H1 (cell line): ENCODE data around the gene DDI2. TPM values are rescaled to one million over a fixed set of nuclear protein-coding genes. Genes with fewer than 3 reads are reported as not detected.

ENCODE experiments used
- BRCA1 ChIP-seq: IDR thresholded peaks from 2 replicates; pipeline ENCODE4 v1.6.1; 2012; ENCODE audit warnings: low read depth, low read length, improper control_type of control experiment
- KDM4A ChIP-seq: IDR thresholded peaks from one replicate; pipeline ENCODE4 v1.7.1; 2012; ENCODE audit warnings: low read depth, mild to moderate bottlenecking, moderate library complexity, low read length, inconsistent platforms; ENCODE audit not compliant: severe bottlenecking
- SIN3A ChIP-seq, 2 experiments: IDR thresholded peaks in 1 of 2; conservative IDR thresholded peaks in 1 of 2; 2 replicates each; pipeline ENCODE4 v1.6.1; 2011 to 2012; ENCODE audit warnings: low read length in 2 of 2, improper control_type of control experiment in 1 of 2, low read depth in 1 of 2, mild to moderate bottlenecking in 1 of 2
- polyA plus RNA-seq, 7 experiments: library from polyadenylated mRNA; depleted of rRNA in 3 of 7; stranded (reverse) in 5 of 7; unstranded in 2 of 7; fragments of >200 nt in 5 of 7; fragments of 200-250 nt in 2 of 7; gene quantifications; 1 replicate in 5 of 7; 2 replicates in 1 of 7; 4 replicates in 1 of 7; pipeline versions ENCODE4 v1.2.1 to v1.2.3, GENCODE V29; 2011 to 2013; ENCODE audit warnings: missing spikeins in 2 of 7, mixed read lengths in 2 of 7
- total RNA-seq: library from RNA; stranded (reverse); fragmentation: NEBNext Ultra II Directional; extraction: Animal tissue kit (Norgen Biotek cat#: 25700); gene quantifications from 2 replicates; pipeline ENCODE4 v1.2.1, GENCODE V29; 2021

The DDI2 gene
- total and polyA plus RNA-seq, 2 of the 8 experiments (the other 6 are each of a cell fraction or from before 2014, with no cell fraction given) = 7.7 to 38.3 TPM

GRCh38 chr1:15620155-15620545, 2.9 kb downstream of the DDI2 start (continued):
- TF ChIP-seq KDM4A (no peak), BRCA1 (no peak), SIN3A (conservative IDR thresholded peaks at IDR 0.05 in 1 of 2, IDR thresholded peaks at IDR 0.05 in 1 of 2; ENCODE audit: low read depth in 1 of 2, low read length in 2 of 2) (no peak)
